DOHH2 (cell line): Measurements from ENCODE around the gene ANKRD1.

Source experiments
- H3F3A ChIP-seq: fragments of 200-600 bp; sonication (generic), shearing (Covaris generic); 2 replicates; pipeline ENCODE4 v1.6.0; 2016; ENCODE audit warnings: antibody characterized with exemption, mild to moderate bottlenecking; ENCODE audit not compliant: control insufficient read depth, insufficient read depth
- H3K27ac ChIP-seq: fragments of 200-600 bp; sonication (generic); 2 replicates; pipeline ENCODE4 v1.5.1; 2014; ENCODE audit warnings: low read depth, mild to moderate bottlenecking, low read length, moderate library complexity
- H3K27me3 ChIP-seq: fragments of 200-600 bp; sonication (generic); 2 replicates; pipeline ENCODE4 v1.6.1; 2014; ENCODE audit warnings: mild to moderate bottlenecking, low read length, mixed read lengths; ENCODE audit not compliant: control insufficient read depth
- H3K36me3 ChIP-seq: fragments of 200-600 bp; sonication (generic); 2 replicates; pipeline ENCODE4 v1.6.1; 2014; ENCODE audit warnings: mild to moderate bottlenecking, low read length, moderate library complexity, mixed read lengths; ENCODE audit not compliant: control insufficient read depth
- H3K4me1 ChIP-seq: fragments of 200-600 bp; sonication (generic); 2 replicates; pipeline ENCODE4 v1.6.1; 2014; ENCODE audit warnings: mild to moderate bottlenecking, low read length, mixed read lengths; ENCODE audit not compliant: control insufficient read depth
- H3K4me2 ChIP-seq: fragments of 200-600 bp; sonication (generic); 2 replicates; pipeline ENCODE4 v1.6.0; 2014; ENCODE audit warnings: mild to moderate bottlenecking, low read length, moderate library complexity
- H3K4me3 ChIP-seq: fragments of 200-600 bp; sonication (generic); 2 replicates; pipeline ENCODE4 v1.5.1; 2014; ENCODE audit warnings: mild to moderate bottlenecking, low read length, mixed read lengths
- H3K79me2 ChIP-seq: fragments of 200-600 bp; sonication (generic); 2 replicates; pipeline ENCODE4 v1.6.1; 2014; ENCODE audit warnings: mild to moderate bottlenecking, low read length, mixed read lengths; ENCODE audit not compliant: control insufficient read depth
- H3K9me2 ChIP-seq: fragments of 200-600 bp; sonication (generic); replicated peaks from 2 replicates; pipeline ENCODE4 v1.6.1; 2014; ENCODE audit warnings: mild to moderate bottlenecking, low read length, mixed read lengths; ENCODE audit not compliant: control insufficient read depth
- H3K9me3 ChIP-seq: fragments of 200-600 bp; sonication (generic); 2 replicates; pipeline ENCODE4 v1.6.1; 2014; ENCODE audit warnings: antibody characterized with exemption, low read length, mixed read lengths; ENCODE audit not compliant: control insufficient read depth, insufficient read depth
- H4K20me1 ChIP-seq: fragments of 200-600 bp; sonication (generic); 2 replicates; pipeline ENCODE4 v1.6.0; 2014; ENCODE audit warnings: low read depth, mild to moderate bottlenecking, antibody characterized with exemption, low read length, moderate library complexity; ENCODE audit not compliant: control insufficient read depth, insufficient read depth
- EZH2phosphoT487 ChIP-seq: fragments of 200-600 bp; sonication (generic); IDR thresholded peaks from 2 replicates; pipeline ENCODE4 v1.6.1; 2017; ENCODE audit warnings: borderline replicate concordance, mild to moderate bottlenecking, antibody characterized with exemption, low read length, moderate library complexity, mixed read lengths
- TF ChIP-seq, protein P1 (sequence below): fragments of 200-600 bp; sonication (generic); IDR thresholded peaks from one replicate; pipeline ENCODE4 v1.5.1; 2014; ENCODE audit warnings: antibody characterized with exemption, mild to moderate bottlenecking, low read depth, low read length; ENCODE audit not compliant: poor library complexity, severe bottlenecking

Gene ANKRD1

GRCh38 chr10:90936276-90936659 is 15.4 kb upstream of the ANKRD1 start:
- H3K9me3 ChIP-seq = no peaks in the 10 kb centered on the region
- no peak overlapping the region for H3K4me3 ChIP-seq
- H4K20me1 ChIP-seq = no peaks in the 10 kb centered on the region

GRCh38 chr10:90935581-90936275 is 14.8 kb upstream of the ANKRD1 start:
- Histone ChIP-seq H3K9me3 (no peaks in the 10 kb centered on the region), H4K20me1 (no peaks in the 10 kb centered on the region), H3K36me3 (no peaks in the 10 kb centered on the region), H3K4me1 (peaks cover 7% of the 10 kb centered on the region), H3K27ac (no peak overlapping the region), H3K9me2 (no peaks in the 10 kb centered on the region), H3F3A (no peaks in the 10 kb centered on the region), H3K27me3 (no peaks in the 10 kb centered on the region), H3K4me3 (no peak overlapping the region), H3K79me2 (no peaks in the 10 kb centered on the region), H3K4me2 (no peak overlapping the region)
- TF ChIP-seq EZH2phosphoT487 = no peak
- TF ChIP-seq, protein P1, sequence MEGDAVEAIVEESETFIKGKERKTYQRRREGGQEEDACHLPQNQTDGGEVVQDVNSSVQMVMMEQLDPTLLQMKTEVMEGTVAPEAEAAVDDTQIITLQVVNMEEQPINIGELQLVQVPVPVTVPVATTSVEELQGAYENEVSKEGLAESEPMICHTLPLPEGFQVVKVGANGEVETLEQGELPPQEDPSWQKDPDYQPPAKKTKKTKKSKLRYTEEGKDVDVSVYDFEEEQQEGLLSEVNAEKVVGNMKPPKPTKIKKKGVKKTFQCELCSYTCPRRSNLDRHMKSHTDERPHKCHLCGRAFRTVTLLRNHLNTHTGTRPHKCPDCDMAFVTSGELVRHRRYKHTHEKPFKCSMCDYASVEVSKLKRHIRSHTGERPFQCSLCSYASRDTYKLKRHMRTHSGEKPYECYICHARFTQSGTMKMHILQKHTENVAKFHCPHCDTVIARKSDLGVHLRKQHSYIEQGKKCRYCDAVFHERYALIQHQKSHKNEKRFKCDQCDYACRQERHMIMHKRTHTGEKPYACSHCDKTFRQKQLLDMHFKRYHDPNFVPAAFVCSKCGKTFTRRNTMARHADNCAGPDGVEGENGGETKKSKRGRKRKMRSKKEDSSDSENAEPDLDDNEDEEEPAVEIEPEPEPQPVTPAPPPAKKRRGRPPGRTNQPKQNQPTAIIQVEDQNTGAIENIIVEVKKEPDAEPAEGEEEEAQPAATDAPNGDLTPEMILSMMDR = no peak

More at GRCh38 chr10:90936276-90936659, 15.4 kb upstream of the ANKRD1 start:
- Histone ChIP-seq H3K36me3 (no peaks in the 10 kb centered on the region), H3K79me2 (no peaks in the 10 kb centered on the region), H3K4me2 (no peak overlapping the region), H3K27me3 (no peaks in the 10 kb centered on the region), H3K9me2 (no peaks in the 10 kb centered on the region), H3K4me1 (peaks cover 7% of the 10 kb centered on the region), H3F3A (no peaks in the 10 kb centered on the region), H3K27ac (no peak overlapping the region)
- TF ChIP-seq, protein P1 = no peak
- TF ChIP-seq EZH2phosphoT487 = no peak

GRCh38 chr10:90930971-90931871 is 10.3 kb upstream of the ANKRD1 start:
- Histone ChIP-seq H3K4me2 (no peak overlapping the region), H3K27ac (no peak overlapping the region), H3K36me3 (no peaks in the 10 kb centered on the region), H4K20me1 (no peaks in the 10 kb centered on the region), H3F3A (no peaks in the 10 kb centered on the region), H3K27me3 (no peaks in the 10 kb centered on the region), H3K4me1 (peaks cover 7% of the 10 kb centered on the region), H3K9me2 (no peaks in the 10 kb centered on the region), H3K79me2 (no peaks in the 10 kb centered on the region), H3K9me3 (no peaks in the 10 kb centered on the region), H3K4me3 (no peak overlapping the region)
- TF ChIP-seq, protein P1 = no peak
- TF ChIP-seq EZH2phosphoT487 = no peak
